Esophagus muscularis mucosa (tissue), 4 donors: ENCODE results near the gene AQP2. TPM values are rescaled to one million over a fixed set of nuclear protein-coding genes. Genes with fewer than 3 reads are reported as not detected.

Source experiments
- DNase-seq: peaks from one replicate; pipeline ENCODE4 v3.0.0-alpha.2; 2017; ENCODE audit errors: extremely low spot score
- H3K27ac ChIP-seq, 4 donors: fragments of 200-600 bp; sonication (generic); replicated peaks in 1 of 4; 1 replicate in 3 of 4; 2 replicates in 1 of 4; pipeline ENCODE4 v1.5.1; 2016 to 2019; ENCODE audit warnings: mild to moderate bottlenecking in 1 of 4
- H3K27me3 ChIP-seq, 4 donors: fragments of 200-600 bp; sonication (generic); one replicate each; pipeline versions ENCODE4 v1.5.1 to v1.6.0; 2016 to 2019
- H3K36me3 ChIP-seq, 4 donors: fragments of 200-600 bp; sonication (generic); one replicate each; pipeline ENCODE4 v1.5.1; 2016 to 2019
- H3K4me1 ChIP-seq, 4 donors: fragments of 200-600 bp; sonication (generic); one replicate each; pipeline ENCODE4 v1.5.1; 2016 to 2019
- H3K4me3 ChIP-seq, 4 donors: fragments of 200-600 bp; sonication (generic); 1 replicate in 2 of 4; 2 replicates in 2 of 4; pipeline ENCODE4 v1.5.1; 2016 to 2019; ENCODE audit warnings: mild to moderate bottlenecking in 4 of 4, moderate library complexity in 1 of 4
- H3K9me3 ChIP-seq, 4 donors: fragments of 200-600 bp; sonication (generic); 1 replicate in 3 of 4; 2 replicates in 1 of 4; pipeline ENCODE4 v1.5.1; 2016 to 2019
- EP300 ChIP-seq: sonication (generic); formaldehyde crosslinking; IDR thresholded peaks from one replicate; pipeline ENCODE4 v1.6.1; 2017; ENCODE audit warnings: antibody characterized with exemption
- POLR2A ChIP-seq: fragments of 450-650 bp; IDR thresholded peaks from one replicate; pipeline ENCODE4 v1.6.1; 2017; ENCODE audit warnings: antibody characterized with exemption, moderate library complexity, mild to moderate bottlenecking, low read depth
- POLR2AphosphoS5 ChIP-seq, 2 donors: sonication (generic); formaldehyde crosslinking; IDR thresholded peaks; one replicate each; pipeline ENCODE4 v1.6.1; 2017; ENCODE audit warnings: antibody characterized with exemption in 2 of 2
- WGBS: methylation state at CpG from one replicate; pipeline ENCODE4 v1.1.5; 2018; 5-methylcytosine and 5-hydroxymethylcytosine counted together
- intact Hi-C: fragments of 100-400 bp; cut with DNase I; formaldehyde crosslinking; loops from one replicate; pipeline ENCODE4 v1.15.1; 2023
- total RNA-seq, 4 donors: library from RNA; depleted of rRNA; stranded (reverse); fragments of >200 nt; gene quantifications; one replicate each; pipeline versions ENCODE4 v1.1.0 to v1.2.1, GENCODE V29; 2016
- TF ChIP-seq, protein P1 (sequence below), 3 experiments: fragments of 200-600 bp in 2 of 3; fragments of 450-650 bp in 1 of 3; sonication (generic) in 2 of 3; IDR thresholded peaks; one replicate each; pipeline ENCODE4 v1.5.1; 2017 to 2019; ENCODE audit warnings: antibody characterized with exemption in 3 of 3, mild to moderate bottlenecking in 2 of 3, moderate library complexity in 1 of 3

AQP2 gene
- total RNA-seq, 4 donors from 2014 or later: not detected

DNA sequence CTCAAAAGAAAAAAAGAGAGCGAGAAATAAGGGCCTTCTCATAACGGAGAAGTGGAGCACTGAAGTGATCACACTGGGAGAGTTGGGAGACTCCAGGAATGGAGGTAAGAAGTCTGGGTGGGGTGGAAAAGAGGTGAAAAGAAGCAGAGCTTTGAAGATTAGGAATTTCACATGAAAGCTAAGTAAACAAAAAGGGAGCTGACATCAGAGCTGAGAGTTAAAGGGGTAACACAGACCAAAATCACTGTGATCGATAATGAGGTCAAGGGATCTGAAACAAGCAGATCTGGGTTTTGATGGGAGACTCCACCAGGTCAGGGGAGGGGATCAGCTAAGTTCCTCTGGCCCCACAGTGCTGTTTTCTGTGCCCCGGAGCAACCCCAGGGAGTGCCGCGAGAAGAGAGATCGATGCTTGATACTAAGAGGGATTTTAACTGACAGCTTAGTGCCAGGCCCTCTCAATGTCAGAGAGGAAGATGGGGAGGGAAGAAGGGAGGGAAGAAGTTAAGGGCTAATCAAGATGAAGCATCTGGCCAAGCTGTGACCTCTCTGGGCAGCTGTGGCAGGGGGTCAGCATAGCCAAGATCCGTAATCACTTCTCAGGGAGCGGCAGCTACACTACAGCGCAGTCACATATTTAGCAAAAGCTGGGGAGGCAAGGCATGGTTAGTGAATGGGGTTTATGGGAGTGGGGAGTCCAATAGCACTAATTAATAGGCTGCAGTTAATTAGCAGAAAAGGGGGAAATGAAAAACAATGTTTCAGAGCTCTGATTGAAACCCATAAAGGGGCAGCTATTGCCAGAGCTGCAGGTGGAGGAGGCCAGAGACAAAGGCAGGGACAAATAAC lies 30.2 kb downstream of the AQP2 start:
- WGBS: 90% methylated on average over 10 of the region's 10 CpGs
- no peak for DNase-seq
- intact Hi-C loops: no loop called here

DNA sequence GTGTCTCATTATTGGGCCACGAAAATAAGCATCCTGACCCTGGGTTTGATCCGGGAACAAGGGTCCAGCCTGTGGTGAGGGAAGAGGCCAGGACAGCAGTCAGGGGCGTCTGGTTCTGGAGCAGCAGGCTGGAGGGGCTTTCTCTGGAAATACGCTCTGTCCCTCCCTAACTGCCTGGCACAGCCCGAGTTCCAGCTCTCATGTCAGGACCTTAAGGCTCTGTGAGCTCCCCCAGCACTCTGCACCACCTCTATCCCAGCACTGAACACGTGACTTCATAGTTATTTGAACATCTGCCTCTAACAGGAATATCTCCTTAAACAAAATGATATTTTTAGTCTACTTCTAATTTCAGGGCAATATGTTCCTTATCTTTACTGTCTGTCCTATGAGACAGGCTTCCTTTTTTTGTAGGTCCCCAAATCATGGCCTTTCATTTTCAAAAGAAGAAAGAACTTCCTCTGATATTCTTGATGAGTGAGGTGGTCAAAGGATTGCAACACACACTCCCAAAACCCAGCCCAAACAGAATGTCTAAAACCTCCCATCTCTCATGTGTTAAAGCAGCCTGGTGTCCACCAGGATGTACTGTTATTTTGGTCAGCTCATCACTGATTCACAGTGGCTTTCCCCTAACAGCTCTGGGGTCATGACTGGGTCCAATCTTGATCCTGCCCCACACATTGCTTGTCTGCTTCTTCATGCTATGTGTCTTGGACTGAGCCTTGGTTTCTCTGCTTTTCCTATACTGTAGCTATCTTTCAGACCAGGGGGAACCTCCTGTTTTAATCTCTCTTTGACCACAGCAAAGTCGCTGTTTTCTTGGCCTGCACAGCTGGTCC lies 31.9 kb downstream of the AQP2 start:
- no peaks in the 10 kb centered on the region for H3K36me3 ChIP-seq
- intact Hi-C loops: no loop called here
- H3K9me3 ChIP-seq: no peaks in the 10 kb centered on the region
- TF ChIP-seq POLR2AphosphoS5 (IDR thresholded peaks at IDR 0.05): no peak
- TF ChIP-seq POLR2A: no peak
- H3K4me1 ChIP-seq: peaks cover 5 to 18% (median 13%) of the 10 kb centered on the region in 4 donors
- no peak for DNase-seq
- H3K27me3 ChIP-seq: no peaks in the 10 kb centered on the region
- no peak overlapping the region for H3K27ac ChIP-seq
- H3K4me3 ChIP-seq: no peak overlapping the region
- 87% methylated on average over 7 of the region's 7 CpGs for WGBS

More for the DNA sequence above, 30.2 kb downstream of the AQP2 start:
- no peaks in the 10 kb centered on the region for H3K36me3 ChIP-seq
- H3K4me1 ChIP-seq: peaks cover 5 to 16% (median 12%) of the 10 kb centered on the region in 4 donors
- H3K27ac ChIP-seq: no peak overlapping the region
- TF ChIP-seq POLR2A (no peak), EP300 (no peak), POLR2AphosphoS5 (IDR thresholded peaks at IDR 0.05) (no peak)
- TF ChIP-seq, protein P1, sequence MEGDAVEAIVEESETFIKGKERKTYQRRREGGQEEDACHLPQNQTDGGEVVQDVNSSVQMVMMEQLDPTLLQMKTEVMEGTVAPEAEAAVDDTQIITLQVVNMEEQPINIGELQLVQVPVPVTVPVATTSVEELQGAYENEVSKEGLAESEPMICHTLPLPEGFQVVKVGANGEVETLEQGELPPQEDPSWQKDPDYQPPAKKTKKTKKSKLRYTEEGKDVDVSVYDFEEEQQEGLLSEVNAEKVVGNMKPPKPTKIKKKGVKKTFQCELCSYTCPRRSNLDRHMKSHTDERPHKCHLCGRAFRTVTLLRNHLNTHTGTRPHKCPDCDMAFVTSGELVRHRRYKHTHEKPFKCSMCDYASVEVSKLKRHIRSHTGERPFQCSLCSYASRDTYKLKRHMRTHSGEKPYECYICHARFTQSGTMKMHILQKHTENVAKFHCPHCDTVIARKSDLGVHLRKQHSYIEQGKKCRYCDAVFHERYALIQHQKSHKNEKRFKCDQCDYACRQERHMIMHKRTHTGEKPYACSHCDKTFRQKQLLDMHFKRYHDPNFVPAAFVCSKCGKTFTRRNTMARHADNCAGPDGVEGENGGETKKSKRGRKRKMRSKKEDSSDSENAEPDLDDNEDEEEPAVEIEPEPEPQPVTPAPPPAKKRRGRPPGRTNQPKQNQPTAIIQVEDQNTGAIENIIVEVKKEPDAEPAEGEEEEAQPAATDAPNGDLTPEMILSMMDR (IDR thresholded peaks at IDR 0.05): no peak
- no peak overlapping the region for H3K4me3 ChIP-seq
- H3K27me3 ChIP-seq: no peaks in the 10 kb centered on the region
- no peaks in the 10 kb centered on the region for H3K9me3 ChIP-seq

DNA sequence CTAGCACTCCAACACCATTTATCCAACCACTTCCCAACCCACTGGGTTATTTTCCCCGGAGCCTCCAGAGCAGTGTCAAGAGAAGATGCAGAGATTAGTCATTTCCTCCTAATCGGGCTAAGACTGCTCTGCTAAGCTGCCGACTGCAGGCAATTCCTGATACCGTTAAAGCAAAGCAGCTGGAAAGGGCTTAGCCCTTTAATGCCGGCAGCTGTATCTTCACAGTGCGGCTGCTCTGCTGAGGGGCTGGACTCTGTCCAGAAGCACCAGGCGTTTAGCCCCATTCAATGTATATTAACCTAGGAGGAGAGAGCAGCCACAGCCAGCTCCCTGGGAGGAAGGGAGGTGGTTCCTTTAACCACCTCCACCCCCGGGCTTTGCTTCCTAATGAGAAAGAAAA lies 33.4 kb downstream of the AQP2 start:
- Histone ChIP-seq H3K27me3 (no peaks in the 10 kb centered on the region), H3K9me3 (no peaks in the 10 kb centered on the region), H3K36me3 (no peaks in the 10 kb centered on the region), H3K4me3 (peak overlapping the region in 2 of 4 donors; percentile 0 to 17), H3K27ac (no peak overlapping the region), H3K4me1 (peaks cover 5 to 27% (median 23%) of the 10 kb centered on the region in 4 donors)
- DNase-seq: no peak
- 1% methylated on average over 8 of the region's 8 CpGs for WGBS
- intact Hi-C loops: no loop called here
- TF ChIP-seq, protein P1 (IDR thresholded peaks at IDR 0.05): no peak
- no peak for TF ChIP-seq POLR2A
- no peak for TF ChIP-seq EP300

DNA sequence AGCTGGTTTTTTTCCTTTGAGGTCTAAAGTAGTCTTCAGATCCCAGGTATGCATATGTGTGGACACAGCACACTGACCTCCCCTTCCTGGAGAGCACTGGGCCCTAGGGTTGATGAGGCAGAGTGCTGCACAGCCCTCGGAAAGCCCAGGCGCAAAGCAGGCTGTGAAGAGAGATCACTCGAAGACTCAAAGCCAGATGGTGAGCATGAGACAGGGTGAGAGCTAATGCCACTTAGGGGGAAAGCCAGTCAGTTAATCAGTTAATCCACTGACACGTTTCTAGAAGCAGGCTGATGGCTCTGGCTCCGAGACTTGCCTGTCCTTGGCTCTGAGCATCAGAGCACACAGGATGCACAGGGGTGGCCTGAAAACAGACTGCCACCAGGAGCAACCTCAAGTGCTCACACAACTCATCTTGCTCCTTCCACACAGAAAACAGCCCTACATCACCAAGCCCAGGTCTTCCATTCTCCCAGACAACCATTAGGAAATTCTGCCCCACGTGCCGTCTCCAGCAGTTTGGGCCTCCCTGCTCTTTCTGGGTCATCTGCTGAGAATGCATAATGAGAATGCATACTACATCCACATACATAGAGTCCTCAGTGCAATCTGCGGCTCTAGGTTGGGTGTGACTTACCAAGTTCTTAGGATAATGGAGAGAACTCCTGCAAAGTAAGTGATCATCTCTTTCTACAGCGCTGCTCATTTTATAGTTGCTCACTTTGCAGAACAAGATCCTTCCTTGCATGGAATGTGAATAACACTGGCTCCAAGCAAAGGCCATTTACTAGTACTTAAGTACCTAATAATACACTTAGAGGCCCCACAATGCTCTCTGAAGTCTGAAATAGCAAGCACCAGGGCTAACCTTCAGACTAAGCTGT lies 34.2 kb downstream of the AQP2 start:
- no peak for DNase-seq
- peaks cover 5 to 26% (median 23%) of the 10 kb centered on the region in 4 donors for H3K4me1 ChIP-seq
- H3K36me3 ChIP-seq: no peaks in the 10 kb centered on the region
- intact Hi-C loops: no loop called here
- H3K27me3 ChIP-seq: no peaks in the 10 kb centered on the region
- no peaks in the 10 kb centered on the region for H3K9me3 ChIP-seq
- 86% methylated on average over 9 of the region's 9 CpGs for WGBS
- no peak overlapping the region for H3K27ac ChIP-seq
- TF ChIP-seq POLR2AphosphoS5 (IDR thresholded peaks at IDR 0.05) (no peak), EP300 (no peak), POLR2A (no peak)
- TF ChIP-seq, protein P1 (IDR thresholded peaks at IDR 0.05): no peak
- no peak overlapping the region for H3K4me3 ChIP-seq
